Stimulated activated CD4-positive, alpha-beta T cell treated with anti-CD3 and anti-CD28 coated beads, Interleukin-4, amount 100 ng/mL, for 48 hours (primary cell): Measurements from ENCODE around the gene GUK1.

ENCODE experiments used
- DNase-seq, 2 donors: peaks; one replicate each; pipeline ENCODE4 v3.0.0-alpha.2; 2020; ENCODE audit warnings: low read depth in 2 of 2

Gene GUK1

GRCh38 chr1:228131766-228132165 is 8.3 kb upstream of the GUK1 start:
- DNase-seq = no peak

DNA sequence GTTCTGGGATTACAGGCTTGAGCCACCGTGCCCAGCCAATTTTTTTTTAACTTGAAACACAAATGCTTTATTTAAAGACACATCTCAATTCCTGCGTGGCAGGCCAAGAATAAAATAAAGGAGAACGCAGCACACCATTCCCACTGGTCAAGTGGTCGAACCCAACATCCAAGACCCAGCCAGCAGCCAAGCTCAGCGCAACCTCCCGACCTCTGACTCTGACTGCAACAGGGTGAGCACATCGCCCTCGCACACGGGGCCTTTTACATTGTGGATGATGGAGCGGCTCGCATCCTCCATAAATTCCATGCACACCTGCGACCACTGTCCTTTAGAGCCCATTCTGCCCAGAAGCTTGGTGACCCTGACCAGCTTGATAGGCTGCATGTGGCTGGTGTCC is 5.5 kb upstream of the GUK1 start:
- no peak for DNase-seq

GRCh38 chr1:228136901-228137300 is 3.2 kb upstream of the GUK1 start:
- no peak for DNase-seq

- no peak for DNase-seq
Observed at GRCh38 chr1:228139406-228139930, 611 bp upstream of the GUK1 start.

DNA sequence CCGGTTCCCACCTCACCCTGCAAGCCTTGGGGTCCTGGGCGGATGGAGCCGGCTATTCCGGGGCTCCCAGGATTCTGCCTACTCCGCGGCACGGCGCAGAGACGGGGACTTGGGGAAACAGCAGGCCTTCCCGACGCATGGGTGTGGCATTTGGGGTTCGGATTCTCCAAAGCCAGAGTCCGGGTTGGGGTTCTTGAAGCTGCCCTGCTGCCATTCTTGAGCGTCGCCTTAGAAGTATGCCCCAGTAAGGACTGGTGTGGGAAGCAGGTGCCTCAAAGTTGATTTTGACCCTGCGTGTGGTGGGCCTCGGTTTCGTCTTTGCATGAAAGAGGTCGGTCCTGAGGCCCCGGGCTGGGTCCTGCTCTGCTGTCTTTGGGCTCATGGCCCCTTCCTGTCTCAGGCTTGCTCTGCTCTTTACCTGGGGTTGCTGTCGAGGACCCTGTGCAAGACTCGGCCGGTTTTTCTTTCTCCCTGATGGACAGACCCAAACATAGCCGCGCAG is 696 bp downstream of the GUK1 start:
- no peak for DNase-seq

DNA sequence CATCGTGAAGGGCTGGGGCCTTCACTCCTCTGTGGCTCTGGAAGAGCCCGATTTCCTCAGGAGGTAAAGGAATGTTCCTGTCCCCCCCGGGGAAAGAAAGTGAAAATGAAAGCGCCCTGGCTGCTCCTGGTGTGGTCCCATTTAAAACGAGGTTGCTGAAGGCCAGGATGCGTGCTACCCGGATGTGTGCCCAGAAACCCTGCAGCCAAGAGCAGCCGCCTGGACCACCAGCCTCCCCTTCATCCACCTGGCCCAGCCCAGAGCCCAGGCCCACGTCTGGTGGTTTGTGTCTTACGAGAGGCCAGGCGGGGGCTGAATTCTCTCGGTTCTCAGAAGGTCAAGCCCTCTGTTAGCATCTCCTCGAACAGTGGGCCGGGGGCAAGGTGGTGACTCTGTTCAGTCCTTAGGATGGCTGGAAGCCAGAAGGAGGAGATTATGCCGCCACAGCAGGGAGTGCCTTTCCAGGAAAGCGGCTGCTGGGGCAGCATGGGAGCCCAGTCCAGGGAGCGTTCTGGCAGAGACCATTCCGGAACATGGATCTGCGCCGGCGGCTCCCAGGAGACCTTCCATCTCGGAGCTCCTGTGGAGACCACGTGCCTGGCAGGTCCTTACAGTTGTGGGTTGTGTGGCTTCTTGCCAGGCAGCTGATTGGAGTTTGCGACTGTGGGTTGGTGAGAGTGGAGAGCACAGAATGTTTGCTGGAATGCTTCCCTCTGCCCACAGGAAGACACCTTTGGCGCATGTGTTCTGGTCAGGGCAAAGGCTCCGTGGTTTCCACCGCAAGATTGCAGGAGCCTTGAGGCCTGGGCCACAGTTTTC is 1.4 kb downstream of the GUK1 start:
- DNase-seq = no peak

- no peak for DNase-seq
Observed at GRCh38 chr1:228142155-228142691, 2.1 kb downstream of the GUK1 start.

DNA sequence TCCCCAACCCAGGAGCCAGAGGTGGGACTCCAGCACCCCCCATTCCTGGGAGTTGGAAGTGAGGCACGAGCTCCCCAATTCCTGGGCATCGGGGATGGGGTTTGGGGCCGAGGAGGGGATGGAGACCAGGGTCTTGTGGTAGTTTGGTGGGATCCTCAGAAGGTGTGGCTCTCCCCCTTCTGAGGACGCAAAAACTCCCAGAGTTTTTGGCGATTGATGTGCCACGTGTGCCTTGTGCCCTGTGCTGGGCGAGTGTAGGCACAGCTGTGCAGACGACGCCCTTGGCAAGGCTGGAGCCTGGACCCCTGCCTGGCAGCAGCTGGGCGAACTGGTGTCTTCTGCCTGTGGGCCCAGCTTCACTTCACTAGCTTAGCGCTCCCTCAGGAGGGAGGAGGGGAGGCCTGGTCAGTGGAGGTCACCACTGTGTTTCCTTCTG is 2.6 kb downstream of the GUK1 start:
- DNase-seq = no peak

DNA sequence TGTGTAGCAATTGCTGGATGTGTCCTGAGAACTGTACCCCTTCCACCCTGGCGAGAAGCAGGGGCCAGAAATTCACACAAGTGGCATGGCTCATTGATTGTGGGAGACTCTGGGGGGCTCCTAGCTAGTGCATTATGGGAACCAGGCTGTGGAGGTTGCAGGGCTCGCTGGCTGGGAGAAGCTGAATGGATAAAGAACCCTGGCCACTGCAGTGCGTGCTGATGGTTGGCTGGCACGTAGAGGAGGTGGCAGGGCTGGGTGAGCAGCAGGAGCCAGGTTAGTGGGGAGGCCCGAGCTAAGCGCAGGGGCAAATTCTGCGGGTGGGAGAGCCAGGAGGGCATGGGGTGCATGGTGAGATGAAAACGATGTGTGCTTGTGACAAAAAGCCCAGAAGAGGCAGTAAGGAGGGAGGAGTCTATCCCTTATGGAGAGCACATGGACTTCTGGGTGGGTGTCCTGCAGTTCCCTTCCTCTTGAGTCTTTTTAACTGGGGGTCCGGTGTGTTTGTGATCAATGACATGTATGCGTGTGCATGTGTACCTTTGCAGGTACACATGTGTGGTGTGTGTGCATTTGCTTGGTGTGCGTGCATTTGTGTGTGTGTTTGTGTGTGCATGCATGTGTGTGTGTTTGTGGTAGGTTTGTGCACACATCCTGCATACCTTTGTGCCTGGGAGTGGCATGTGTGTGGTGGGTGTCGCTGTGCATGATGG is 3.6 kb downstream of the GUK1 start:
- no peak for DNase-seq

GRCh38 chr1:228144193-228144992 is 4.3 kb downstream of the GUK1 start:
- DNase-seq = no peak

DNA sequence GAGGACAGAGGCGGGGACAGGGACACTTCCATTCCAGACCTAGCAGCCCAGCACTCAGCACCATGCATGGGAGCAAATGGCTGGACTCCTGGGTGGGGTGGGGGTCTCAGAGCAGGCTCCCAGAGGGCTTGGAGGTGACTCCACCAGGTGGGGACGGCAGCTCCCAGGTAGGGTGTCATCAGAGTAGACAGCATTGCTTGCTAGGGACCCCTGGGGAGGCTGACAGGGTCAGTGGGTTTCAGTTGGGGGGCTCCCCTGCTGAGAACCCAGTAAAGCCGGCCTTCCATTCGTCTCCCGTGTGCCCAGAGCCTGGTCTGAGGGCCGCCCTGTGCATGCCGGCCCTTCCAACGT is 4.9 kb downstream of the GUK1 start:
- DNase-seq = no peak

DNA sequence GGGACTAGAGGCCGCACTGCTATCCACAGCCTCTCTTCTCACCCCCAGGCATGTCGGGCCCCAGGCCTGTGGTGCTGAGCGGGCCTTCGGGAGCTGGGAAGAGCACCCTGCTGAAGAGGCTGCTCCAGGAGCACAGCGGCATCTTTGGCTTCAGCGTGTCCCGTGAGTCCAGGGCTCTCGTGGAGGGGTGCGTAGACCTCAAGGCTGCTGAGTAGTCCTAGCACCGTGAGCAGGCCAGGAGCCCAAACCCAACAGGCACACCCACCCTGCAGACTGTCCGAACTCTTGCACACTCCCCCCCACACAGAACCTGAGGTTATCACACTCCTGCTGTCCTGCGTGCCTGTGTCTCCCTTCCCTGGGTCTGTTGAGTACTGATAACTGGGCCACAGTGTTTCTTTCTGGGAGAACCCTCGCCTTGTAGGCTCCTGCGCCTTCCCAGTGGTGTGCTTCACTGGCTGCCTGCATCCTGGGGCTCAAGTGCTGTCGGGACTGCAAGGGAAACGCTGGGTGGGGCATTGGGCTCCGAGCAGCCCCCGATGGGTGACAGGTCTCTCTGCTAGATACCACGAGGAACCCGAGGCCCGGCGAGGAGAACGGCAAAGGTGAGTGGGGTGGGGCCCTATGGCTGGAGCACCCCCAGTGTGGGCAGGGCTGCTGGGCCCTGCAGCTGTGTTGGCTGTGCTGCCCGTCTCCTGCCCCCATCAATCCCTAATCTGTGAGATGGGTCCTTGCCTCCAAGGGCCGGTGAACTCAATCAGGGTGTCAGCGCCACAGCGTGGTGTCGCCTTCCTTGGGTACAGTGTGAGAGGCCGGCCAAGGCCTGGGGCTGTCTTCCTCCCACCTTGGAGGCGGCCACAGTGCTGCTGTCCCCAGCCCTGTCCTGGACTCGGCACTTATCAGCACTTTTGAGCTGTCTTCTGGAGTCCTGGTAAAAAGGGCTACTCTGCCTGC is 5.7 kb downstream of the GUK1 start:
- DNase-seq = no peak

- DNase-seq = no peak
Observed at GRCh38 chr1:228146417-228147150, 6.5 kb downstream of the GUK1 start.

DNA sequence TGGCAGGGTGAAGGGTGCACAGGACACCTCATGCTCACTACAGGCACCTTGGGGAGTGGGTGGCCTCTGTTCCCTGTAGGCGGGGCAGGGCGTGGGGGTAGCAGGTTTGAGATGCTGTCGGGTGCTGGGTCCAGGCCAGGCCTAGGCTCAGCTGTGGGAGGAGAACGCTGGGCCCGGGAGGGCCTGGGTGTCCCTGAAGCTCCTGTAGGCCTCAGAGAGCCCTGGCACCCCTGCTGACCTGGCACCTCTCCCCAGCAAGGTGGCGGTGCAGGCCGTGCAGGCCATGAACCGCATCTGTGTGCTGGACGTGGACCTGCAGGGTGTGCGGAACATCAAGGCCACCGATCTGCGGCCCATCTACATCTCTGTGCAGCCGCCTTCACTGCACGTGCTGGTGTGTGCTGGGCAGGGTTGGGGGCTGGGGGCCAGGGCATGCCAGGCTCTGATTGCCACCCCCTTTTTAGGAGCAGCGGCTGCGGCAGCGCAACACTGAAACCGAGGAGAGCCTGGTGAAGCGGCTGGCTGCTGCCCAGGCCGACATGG is 7.1 kb downstream of the GUK1 start:
- no peak for DNase-seq

GRCh38 chr1:228147768-228148167 is 7.7 kb downstream of the GUK1 start:
- no peak for DNase-seq

DNA sequence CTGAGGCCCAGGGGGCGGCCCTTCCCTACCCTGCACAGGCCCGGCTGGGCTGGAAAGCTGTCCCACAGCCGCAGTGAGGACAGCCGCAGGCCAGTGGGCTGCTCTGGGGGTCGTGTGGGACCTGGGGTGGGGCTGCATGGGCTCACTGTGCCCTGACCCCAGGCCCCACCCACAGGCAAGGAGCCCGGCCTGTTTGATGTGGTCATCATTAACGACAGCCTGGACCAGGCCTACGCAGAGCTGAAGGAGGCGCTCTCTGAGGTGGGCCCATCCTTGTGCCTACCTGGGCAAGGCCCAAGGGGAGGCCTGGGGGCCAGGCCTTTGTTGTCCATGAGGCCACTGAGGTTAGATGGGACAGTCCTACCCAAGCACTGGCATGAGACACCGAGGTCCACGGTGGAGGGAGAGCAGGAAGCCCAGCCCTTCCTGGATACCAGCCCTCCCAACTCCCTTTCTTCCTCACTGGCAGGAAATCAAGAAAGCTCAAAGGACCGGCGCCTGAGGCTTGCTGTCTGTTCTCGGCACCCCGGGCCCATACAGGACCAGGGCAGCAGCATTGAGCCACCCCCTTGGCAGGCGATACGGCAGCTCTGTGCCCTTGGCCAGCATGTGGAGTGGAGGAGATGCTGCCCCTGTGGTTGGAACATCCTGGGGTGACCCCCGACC is 8.2 kb downstream of the GUK1 start:
- no peak for DNase-seq

GRCh38 chr1:228148935-228149405 is 8.9 kb downstream of the GUK1 start:
- no peak for DNase-seq

DNA sequence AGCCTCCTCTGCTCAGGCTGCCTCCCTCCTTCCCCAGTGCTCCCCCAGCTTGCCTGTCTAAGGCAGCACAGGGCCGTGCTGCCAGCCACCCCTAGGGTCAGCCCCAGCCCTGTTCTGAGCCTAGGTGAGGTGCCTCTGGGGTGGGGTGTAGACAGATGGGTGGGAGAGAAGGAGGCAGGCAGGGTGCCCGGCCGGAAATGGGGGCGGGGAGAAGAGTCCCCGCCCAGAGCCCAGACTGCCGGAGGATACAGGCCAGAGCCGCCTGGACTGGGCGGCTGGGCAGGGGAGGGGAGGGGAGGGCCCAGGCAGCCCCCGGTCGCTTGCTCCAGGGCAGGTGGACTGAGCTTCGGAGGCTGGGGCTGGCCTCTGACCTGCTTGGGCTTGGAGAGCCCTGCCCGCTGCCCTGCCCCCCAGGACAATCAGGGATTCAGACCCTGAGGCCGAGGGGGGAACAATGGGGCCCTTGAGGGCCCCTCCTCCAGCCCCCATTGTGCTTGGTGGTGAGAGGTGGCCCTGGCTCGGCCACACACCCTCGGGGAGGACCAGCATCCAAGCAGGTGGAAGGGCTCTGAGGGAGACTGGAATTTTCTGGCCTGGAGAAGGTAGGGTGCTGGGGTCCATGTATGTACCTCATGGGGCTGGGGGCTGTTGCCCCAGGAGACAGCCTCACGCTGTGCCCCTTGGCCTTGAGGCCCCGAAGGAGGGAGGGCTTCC is 9.5 kb downstream of the GUK1 start, which contains the start of gene GJC2:
Gene GJC2, plus strand, starts transcription at position 525 of the 714 bp plus-strand sequence. CDS start 7,829 bp downstream, outside the sequence.
- DNase-seq = no peak
